ENCODE results near the gene PIP.
"Not testable (repeated sequence)": the region's sequence is repeated elsewhere in the genome, so short reads cannot be mapped to it uniquely, and the experiment has no call there.

The PIP gene

GRCh38 chr7:143131781-143132180 lies at the start of gene PIP:
Gene PIP (plus strand): TSS chr7:143132077. CDS start chr7:143132117, 40 bp downstream.
- Histone ChIP-seq H3K9me3 (ENCODE audit: control insufficient read depth, insufficient read depth, low read length) (no peaks in the 10 kb centered on the region), H3K9ac (ENCODE audit: low read depth, low read length) (no peak within 1 kb of the TSS), H3K27ac (ENCODE audit: low read depth, low read length) (no peak within 1 kb of the TSS), H3K36me3 (ENCODE audit: control insufficient read depth, insufficient read depth, low read length) (no peaks in the 10 kb centered on the region), H3K4me1 (ENCODE audit: control insufficient read depth, insufficient read depth, low read length) (no peaks in the 10 kb centered on the region), H3K27me3 (ENCODE audit: control insufficient read depth, insufficient read depth, low read length) (no peaks in the 10 kb centered on the region), H3K4me3 (ENCODE audit: low read depth, low read length) (no peak within 1 kb of the TSS)

- Histone ChIP-seq H3K4me1 (ENCODE audit: control insufficient read depth, insufficient read depth, low read length) (no peaks in the 10 kb centered on the region), H3K36me3 (ENCODE audit: control insufficient read depth, insufficient read depth, low read length) (no peaks in the 10 kb centered on the region), H3K27ac (ENCODE audit: low read depth, low read length) (no peak overlapping the region), H3K9ac (ENCODE audit: low read depth, low read length) (no peak overlapping the region), H3K27me3 (ENCODE audit: control insufficient read depth, insufficient read depth, low read length) (no peaks in the 10 kb centered on the region), H3K4me3 (ENCODE audit: low read depth, low read length) (no peak overlapping the region), H3K9me3 (ENCODE audit: control insufficient read depth, insufficient read depth, low read length) (no peaks in the 10 kb centered on the region; the same call in 1 of the 2 replicates)
Measured at GRCh38 chr7:143085109-143085508, 46.8 kb upstream of the PIP start.

- not testable (repeated sequence) for H3K9ac ChIP-seq (ENCODE audit: low read depth, low read length); H3K4me1 ChIP-seq (ENCODE audit: control insufficient read depth, insufficient read depth, low read length); H3K9me3 ChIP-seq (ENCODE audit: control insufficient read depth, insufficient read depth, low read length); H3K4me3 ChIP-seq (ENCODE audit: low read depth, low read length); H3K27ac ChIP-seq (ENCODE audit: low read depth, low read length); H3K27me3 ChIP-seq (ENCODE audit: control insufficient read depth, insufficient read depth, low read length); H3K36me3 ChIP-seq (ENCODE audit: control insufficient read depth, insufficient read depth, low read length)
Measured at GRCh38 chr7:143085610-143086009, 46.3 kb upstream of the PIP start.

GRCh38 chr7:143088549-143089231 lies 43.2 kb upstream of the PIP start:
- H3K27me3 ChIP-seq (ENCODE audit: control insufficient read depth, insufficient read depth, low read length); H3K4me3 ChIP-seq (ENCODE audit: low read depth, low read length); H3K36me3 ChIP-seq (ENCODE audit: control insufficient read depth, insufficient read depth, low read length); H3K4me1 ChIP-seq (ENCODE audit: control insufficient read depth, insufficient read depth, low read length); H3K9ac ChIP-seq (ENCODE audit: low read depth, low read length); H3K9me3 ChIP-seq (ENCODE audit: control insufficient read depth, insufficient read depth, low read length); H3K27ac ChIP-seq (ENCODE audit: low read depth, low read length): not testable (repeated sequence)

- Histone ChIP-seq H3K4me3 (ENCODE audit: low read depth, low read length) (no peak overlapping the region), H3K27ac (ENCODE audit: low read depth, low read length) (no peak overlapping the region), H3K9me3 (ENCODE audit: control insufficient read depth, insufficient read depth, low read length) (peaks cover 28% of the 10 kb centered on the region), H3K36me3 (ENCODE audit: control insufficient read depth, insufficient read depth, low read length) (no peaks in the 10 kb centered on the region), H3K9ac (ENCODE audit: low read depth, low read length) (no peak overlapping the region), H3K4me1 (ENCODE audit: control insufficient read depth, insufficient read depth, low read length) (no peaks in the 10 kb centered on the region), H3K27me3 (ENCODE audit: control insufficient read depth, insufficient read depth, low read length) (no peaks in the 10 kb centered on the region)
Measured at GRCh38 chr7:143096146-143096545, 35.7 kb upstream of the PIP start.

GRCh38 chr7:143099579-143099978 lies 32.3 kb upstream of the PIP start:
- peaks cover 29% of the 10 kb centered on the region for H3K9me3 ChIP-seq (ENCODE audit: control insufficient read depth, insufficient read depth, low read length)
- not testable (repeated sequence) for H3K4me3 ChIP-seq (ENCODE audit: low read depth, low read length); H3K36me3 ChIP-seq (ENCODE audit: control insufficient read depth, insufficient read depth, low read length); H3K9ac ChIP-seq (ENCODE audit: low read depth, low read length); H3K4me1 ChIP-seq (ENCODE audit: control insufficient read depth, insufficient read depth, low read length); H3K27ac ChIP-seq (ENCODE audit: low read depth, low read length); H3K27me3 ChIP-seq (ENCODE audit: control insufficient read depth, insufficient read depth, low read length)

GRCh38 chr7:143104759-143105158 lies 27.1 kb upstream of the PIP start:
- Histone ChIP-seq H3K9ac (ENCODE audit: low read depth, low read length) (no peak overlapping the region), H3K27ac (ENCODE audit: low read depth, low read length) (no peak overlapping the region), H3K36me3 (ENCODE audit: control insufficient read depth, insufficient read depth, low read length) (no peaks in the 10 kb centered on the region), H3K9me3 (ENCODE audit: control insufficient read depth, insufficient read depth, low read length) (peaks cover 9% of the 10 kb centered on the region), H3K4me1 (ENCODE audit: control insufficient read depth, insufficient read depth, low read length) (no peaks in the 10 kb centered on the region), H3K4me3 (ENCODE audit: low read depth, low read length) (no peak overlapping the region), H3K27me3 (ENCODE audit: control insufficient read depth, insufficient read depth, low read length) (no peaks in the 10 kb centered on the region)

GRCh38 chr7:143108019-143108418 lies 23.9 kb upstream of the PIP start:
- H3K9me3 ChIP-seq (ENCODE audit: control insufficient read depth, insufficient read depth, low read length), result peaks cover 12% of the 10 kb centered on the region
- not testable (repeated sequence) for H3K4me3 ChIP-seq (ENCODE audit: low read depth, low read length); H3K9ac ChIP-seq (ENCODE audit: low read depth, low read length); H3K27me3 ChIP-seq (ENCODE audit: control insufficient read depth, insufficient read depth, low read length); H3K36me3 ChIP-seq (ENCODE audit: control insufficient read depth, insufficient read depth, low read length); H3K4me1 ChIP-seq (ENCODE audit: control insufficient read depth, insufficient read depth, low read length); H3K27ac ChIP-seq (ENCODE audit: low read depth, low read length)

GRCh38 chr7:143117395-143117794 lies 14.5 kb upstream of the PIP start:
- Histone ChIP-seq H3K36me3 (ENCODE audit: control insufficient read depth, insufficient read depth, low read length) (no peaks in the 10 kb centered on the region), H3K9ac (ENCODE audit: low read depth, low read length) (no peak overlapping the region), H3K27ac (ENCODE audit: low read depth, low read length) (no peak overlapping the region), H3K9me3 (ENCODE audit: control insufficient read depth, insufficient read depth, low read length) (peaks cover 3% of the 10 kb centered on the region; the same call in 1 of the 2 replicates), H3K4me3 (ENCODE audit: low read depth, low read length) (no peak overlapping the region), H3K4me1 (ENCODE audit: control insufficient read depth, insufficient read depth, low read length) (no peaks in the 10 kb centered on the region), H3K27me3 (ENCODE audit: control insufficient read depth, insufficient read depth, low read length) (no peaks in the 10 kb centered on the region)

GRCh38 chr7:143120691-143121405 lies 11.0 kb upstream of the PIP start:
- Histone ChIP-seq H3K27ac (ENCODE audit: low read depth, low read length) (no peak overlapping the region), H3K36me3 (ENCODE audit: control insufficient read depth, insufficient read depth, low read length) (no peaks in the 10 kb centered on the region), H3K27me3 (ENCODE audit: control insufficient read depth, insufficient read depth, low read length) (no peaks in the 10 kb centered on the region), H3K9ac (ENCODE audit: low read depth, low read length) (no peak overlapping the region), H3K9me3 (ENCODE audit: control insufficient read depth, insufficient read depth, low read length) (no peaks in the 10 kb centered on the region; the same call in 1 of the 2 replicates), H3K4me3 (ENCODE audit: low read depth, low read length) (no peak overlapping the region), H3K4me1 (ENCODE audit: control insufficient read depth, insufficient read depth, low read length) (no peaks in the 10 kb centered on the region)

GRCh38 chr7:143123326-143123725 lies 8.6 kb upstream of the PIP start:
- not testable (repeated sequence) for H3K27ac ChIP-seq (ENCODE audit: low read depth, low read length); H3K4me1 ChIP-seq (ENCODE audit: control insufficient read depth, insufficient read depth, low read length); H3K36me3 ChIP-seq (ENCODE audit: control insufficient read depth, insufficient read depth, low read length); H3K27me3 ChIP-seq (ENCODE audit: control insufficient read depth, insufficient read depth, low read length); H3K9me3 ChIP-seq (ENCODE audit: control insufficient read depth, insufficient read depth, low read length); H3K4me3 ChIP-seq (ENCODE audit: low read depth, low read length); H3K9ac ChIP-seq (ENCODE audit: low read depth, low read length)
